ENCODE results near the gene RHOBTB1. TPM values are rescaled to one million over a fixed set of nuclear protein-coding genes. Genes with fewer than 3 reads are reported as not detected.

The RHOBTB1 gene
- total RNA-seq, 1 donor: 32.9 TPM

- no peaks in the 10 kb centered on the region for H3K79me2 ChIP-seq (ENCODE audit: insufficient read depth, low read length)
- H3K4me3 ChIP-seq (ENCODE audit: insufficient read depth, low read length): no peak overlapping the region
- no peaks in the 10 kb centered on the region for H3K9me3 ChIP-seq (ENCODE audit: low read depth, low read length)
- no peak for DNase-seq (ENCODE audit: insufficient read length, low spot score, missing footprints)
- no peaks in the 10 kb centered on the region for H3K36me3 ChIP-seq (ENCODE audit: insufficient read depth, low read length)
- H4K20me1 ChIP-seq (ENCODE audit: insufficient read depth, low read length): no peaks in the 10 kb centered on the region
- H3K27ac ChIP-seq (ENCODE audit: low read depth, low read length): no peak overlapping the region
- no peak overlapping the region for H3K4me2 ChIP-seq (ENCODE audit: insufficient read depth, low read length)
- H3K27me3 ChIP-seq (ENCODE audit: insufficient read depth, low read length): no peaks in the 10 kb centered on the region
- no peak for TF ChIP-seq CTCF (IDR thresholded peaks at IDR 0.05; ENCODE audit: extremely low read depth, low read depth, low read length)
- H2AFZ ChIP-seq (ENCODE audit: low read length): no peak overlapping the region
- H3K4me1 ChIP-seq (ENCODE audit: insufficient read depth, low read length): peaks cover 16% of the 10 kb centered on the region
Observed at GRCh38 chr10:60953420-60953819, 9.4 kb upstream of the RHOBTB1 start.

GRCh38 chr10:60952846-60953220 lies 8.8 kb upstream of the RHOBTB1 start:
- H3K27ac ChIP-seq (ENCODE audit: low read depth, low read length): no peak overlapping the region
- H3K36me3 ChIP-seq (ENCODE audit: insufficient read depth, low read length): no peaks in the 10 kb centered on the region
- no peak for TF ChIP-seq CTCF (IDR thresholded peaks at IDR 0.05; ENCODE audit: extremely low read depth, low read depth, low read length)
- peaks cover 16% of the 10 kb centered on the region for H3K4me1 ChIP-seq (ENCODE audit: insufficient read depth, low read length)
- H3K79me2 ChIP-seq (ENCODE audit: insufficient read depth, low read length): no peaks in the 10 kb centered on the region
- no peak overlapping the region for H3K4me2 ChIP-seq (ENCODE audit: insufficient read depth, low read length)
- H4K20me1 ChIP-seq (ENCODE audit: insufficient read depth, low read length): no peaks in the 10 kb centered on the region
- no peak for DNase-seq (ENCODE audit: insufficient read length, low spot score, missing footprints)
- H3K4me3 ChIP-seq (ENCODE audit: insufficient read depth, low read length): no peak overlapping the region
- no peak overlapping the region for H2AFZ ChIP-seq (ENCODE audit: low read length)
- H3K27me3 ChIP-seq (ENCODE audit: insufficient read depth, low read length): no peaks in the 10 kb centered on the region
- H3K9me3 ChIP-seq (ENCODE audit: low read depth, low read length): no peaks in the 10 kb centered on the region

GRCh38 chr10:60952067-60952845 lies 8.3 kb upstream of the RHOBTB1 start:
- no peak overlapping the region for H3K4me2 ChIP-seq (ENCODE audit: insufficient read depth, low read length)
- TF ChIP-seq CTCF (IDR thresholded peaks at IDR 0.05; ENCODE audit: extremely low read depth, low read depth, low read length): no peak
- H3K4me3 ChIP-seq (ENCODE audit: insufficient read depth, low read length): no peak overlapping the region
- H4K20me1 ChIP-seq (ENCODE audit: insufficient read depth, low read length): no peaks in the 10 kb centered on the region
- H3K27ac ChIP-seq (ENCODE audit: low read depth, low read length): no peak overlapping the region
- H2AFZ ChIP-seq (ENCODE audit: low read length): no peak overlapping the region
- H3K36me3 ChIP-seq (ENCODE audit: insufficient read depth, low read length): no peaks in the 10 kb centered on the region
- no peaks in the 10 kb centered on the region for H3K27me3 ChIP-seq (ENCODE audit: insufficient read depth, low read length)
- H3K4me1 ChIP-seq (ENCODE audit: insufficient read depth, low read length): peaks cover 16% of the 10 kb centered on the region
- no peaks in the 10 kb centered on the region for H3K79me2 ChIP-seq (ENCODE audit: insufficient read depth, low read length)
- H3K9me3 ChIP-seq (ENCODE audit: low read depth, low read length): no peaks in the 10 kb centered on the region
- no peak for DNase-seq (ENCODE audit: insufficient read length, low spot score, missing footprints)

GRCh38 chr10:60951272-60951724 lies 7.3 kb upstream of the RHOBTB1 start:
- H2AFZ ChIP-seq (ENCODE audit: low read length): no peak overlapping the region

More at GRCh38 chr10:60951272-60951724, 7.3 kb upstream of the RHOBTB1 start:
- no peak overlapping the region for H3K4me2 ChIP-seq (ENCODE audit: insufficient read depth, low read length)
- H4K20me1 ChIP-seq (ENCODE audit: insufficient read depth, low read length): no peaks in the 10 kb centered on the region
- no peak for DNase-seq (ENCODE audit: insufficient read length, low spot score, missing footprints)
- H3K36me3 ChIP-seq (ENCODE audit: insufficient read depth, low read length): no peaks in the 10 kb centered on the region
- H3K4me3 ChIP-seq (ENCODE audit: insufficient read depth, low read length): no peak overlapping the region
- no peak for TF ChIP-seq CTCF (IDR thresholded peaks at IDR 0.05; ENCODE audit: extremely low read depth, low read depth, low read length)
- H3K9me3 ChIP-seq (ENCODE audit: low read depth, low read length): no peaks in the 10 kb centered on the region
- H3K4me1 ChIP-seq (ENCODE audit: insufficient read depth, low read length): peaks cover 11% of the 10 kb centered on the region
- no peak overlapping the region for H3K27ac ChIP-seq (ENCODE audit: low read depth, low read length)
- H3K27me3 ChIP-seq (ENCODE audit: insufficient read depth, low read length): no peaks in the 10 kb centered on the region
- H3K79me2 ChIP-seq (ENCODE audit: insufficient read depth, low read length): no peaks in the 10 kb centered on the region
